ENCODE results near the gene EDAR. TPM values are rescaled to one million over a fixed set of nuclear protein-coding genes. Genes with fewer than 3 reads are reported as not detected.

EDAR gene
- total and polyA plus RNA-seq, 4 donors, result 0.44 to 0.77 (median 0.68) TPM

- Histone ChIP-seq H3K36me3 (ENCODE audit: control insufficient read depth, insufficient read depth, low read length) (no peaks in the 10 kb centered on the region), H3K4me3 (ENCODE audit: low read depth, low read length) (no peak overlapping the region), H3K9me3 (ENCODE audit: control insufficient read depth, insufficient read depth, low read length) (no peaks in the 10 kb centered on the region), H3K27me3 (ENCODE audit: control insufficient read depth, insufficient read depth, low read length) (no peaks in the 10 kb centered on the region), H3K4me1 (ENCODE audit: control insufficient read depth, insufficient read depth, low read length) (peaks cover 48% of the 10 kb centered on the region), H3K27ac (ENCODE audit: low read depth, low read length) (no peak overlapping the region)
- peak in 2 of 6 donors; percentile 38 to 63 for DNase-seq (ENCODE audit: low read depth in 4 of 6, low spot score in 6 of 6)
- WGBS (ENCODE audit: insufficient coverage), result 21% methylated on average over 7 of the region's 7 CpGs
Observed at GRCh38 chr2:108936866-108937265, 52.2 kb downstream of the EDAR start.

DNA sequence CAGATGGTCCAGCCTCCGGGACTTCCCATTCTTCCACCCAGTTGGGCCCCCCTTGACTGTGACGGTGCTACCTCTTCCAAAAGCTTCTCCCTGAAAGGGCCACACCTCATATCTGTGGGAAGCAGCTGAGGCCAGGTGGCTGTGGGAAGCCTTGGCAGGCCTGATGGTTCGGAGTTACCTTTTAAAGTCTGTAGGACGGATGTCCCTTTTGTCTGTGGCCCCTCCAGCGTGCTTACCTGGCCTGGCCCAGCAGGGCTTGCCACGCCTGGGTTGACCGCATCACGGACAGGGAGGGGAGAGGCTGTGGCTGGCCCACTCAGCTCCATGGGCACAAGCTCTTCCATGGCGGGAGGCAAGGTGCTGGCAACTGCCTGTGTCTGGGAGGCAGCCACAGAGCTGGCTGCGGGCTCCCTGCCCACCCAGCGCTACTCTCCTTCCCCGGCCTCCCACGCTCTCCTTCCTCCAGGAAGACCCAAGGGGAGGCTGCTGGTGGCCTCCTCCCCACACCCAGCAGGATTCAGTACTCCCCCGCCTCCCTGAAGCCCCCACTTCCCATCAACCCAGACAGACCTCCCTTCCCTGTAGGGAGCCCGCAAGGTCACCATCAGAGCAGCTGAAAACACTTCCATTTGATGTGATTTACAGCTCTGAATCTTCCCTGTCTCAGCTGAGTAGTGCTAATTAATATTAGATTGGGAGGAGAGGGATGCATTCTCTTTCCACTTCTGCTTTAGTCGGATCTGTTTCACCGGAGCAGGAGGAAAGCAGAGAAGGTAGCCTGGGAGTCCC is 52.8 kb downstream of the EDAR start:
- WGBS (ENCODE audit: insufficient coverage), result 55% methylated on average over 14 of the region's 17 CpGs
- Histone ChIP-seq H3K4me3 (ENCODE audit: low read depth, low read length) (no peak overlapping the region), H3K27ac (ENCODE audit: low read depth, low read length) (no peak overlapping the region), H3K9me3 (ENCODE audit: control insufficient read depth, insufficient read depth, low read length) (no peaks in the 10 kb centered on the region), H3K27me3 (ENCODE audit: control insufficient read depth, insufficient read depth, low read length) (no peaks in the 10 kb centered on the region), H3K36me3 (ENCODE audit: control insufficient read depth, insufficient read depth, low read length) (no peaks in the 10 kb centered on the region), H3K4me1 (ENCODE audit: control insufficient read depth, insufficient read depth, low read length) (peaks cover 49% of the 10 kb centered on the region)
- peak in 1 of 6 donors; percentile 37 for DNase-seq (ENCODE audit: low read depth in 4 of 6, low spot score in 6 of 6)

DNA sequence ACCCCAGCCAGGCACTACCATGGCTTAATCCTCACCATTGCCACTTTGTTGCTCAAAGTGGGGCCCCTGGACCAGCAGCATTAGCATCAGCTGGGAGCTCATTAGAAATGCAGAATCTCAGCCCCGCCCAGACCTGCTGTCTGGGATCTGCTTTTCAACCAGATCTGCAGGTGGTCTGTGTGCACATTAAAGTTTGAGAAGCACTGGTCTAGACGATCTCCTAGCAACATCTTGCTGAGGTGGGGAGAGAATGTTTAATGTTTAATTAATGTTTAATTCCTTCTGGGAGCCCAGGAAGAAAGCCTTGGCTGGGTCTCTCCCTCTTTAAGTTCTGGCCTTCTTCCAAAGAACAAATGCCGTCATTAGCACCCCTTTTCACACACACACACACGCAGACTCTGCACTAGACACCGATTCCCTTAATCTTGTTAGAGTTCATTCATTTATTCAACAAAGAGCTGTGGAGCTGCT is 53.7 kb downstream of the EDAR start:
- H3K36me3 ChIP-seq (ENCODE audit: control insufficient read depth, insufficient read depth, low read length), result no peaks in the 10 kb centered on the region
- WGBS (ENCODE audit: insufficient coverage), result 22% methylated on average over 4 of the region's 5 CpGs
- H3K27me3 ChIP-seq (ENCODE audit: control insufficient read depth, insufficient read depth, low read length), result no peaks in the 10 kb centered on the region
- peak in 2 of 6 donors; percentile 69 to 86 for DNase-seq (ENCODE audit: low read depth in 4 of 6, low spot score in 6 of 6)
- H3K4me3 ChIP-seq (ENCODE audit: low read depth, low read length), result no peak overlapping the region
- no peaks in the 10 kb centered on the region for H3K9me3 ChIP-seq (ENCODE audit: control insufficient read depth, insufficient read depth, low read length)
- H3K4me1 ChIP-seq (ENCODE audit: control insufficient read depth, insufficient read depth, low read length), result peaks cover 51% of the 10 kb centered on the region
- no peak overlapping the region for H3K27ac ChIP-seq (ENCODE audit: low read depth, low read length)

DNA sequence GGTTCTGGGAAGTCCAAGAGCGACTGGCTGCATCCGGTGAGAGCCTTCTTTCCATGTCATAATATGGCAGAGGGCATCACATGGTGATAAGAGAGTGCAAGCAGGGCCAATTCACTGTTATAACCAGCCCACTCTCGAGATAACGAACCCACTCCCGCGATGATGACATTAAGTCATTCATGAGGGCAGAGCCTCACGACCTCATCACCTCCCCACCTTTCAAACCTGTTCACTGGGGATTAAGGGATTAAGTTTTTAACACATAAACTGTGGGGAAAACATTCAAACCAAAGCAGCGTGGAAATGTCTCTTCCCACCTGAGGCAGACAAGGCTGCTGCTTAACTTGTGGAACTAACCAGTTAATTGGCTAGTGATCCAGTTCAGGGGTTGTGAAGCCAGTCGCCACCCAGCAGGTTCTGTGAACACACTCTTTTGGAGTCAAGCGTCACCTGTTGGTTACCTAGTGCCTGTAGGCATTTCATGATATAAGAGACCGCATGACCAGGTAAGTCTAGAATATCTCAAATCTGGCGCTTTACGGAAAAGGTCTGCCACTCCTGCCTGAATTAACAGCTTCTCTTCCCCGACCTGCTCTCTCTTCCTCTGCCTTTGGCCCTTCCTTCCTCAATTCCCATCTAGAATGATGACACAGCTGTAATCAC is 54.3 kb downstream of the EDAR start:
- no peak overlapping the region for H3K27ac ChIP-seq (ENCODE audit: low read depth, low read length)
- H3K4me3 ChIP-seq (ENCODE audit: low read depth, low read length), result no peak overlapping the region
- peaks cover 48% of the 10 kb centered on the region for H3K4me1 ChIP-seq (ENCODE audit: control insufficient read depth, insufficient read depth, low read length)
- no peaks in the 10 kb centered on the region for H3K27me3 ChIP-seq (ENCODE audit: control insufficient read depth, insufficient read depth, low read length)
- DNase-seq (ENCODE audit: low read depth in 4 of 6, low spot score in 6 of 6), result no peak
- no peaks in the 10 kb centered on the region for H3K9me3 ChIP-seq (ENCODE audit: control insufficient read depth, insufficient read depth, low read length)
- H3K36me3 ChIP-seq (ENCODE audit: control insufficient read depth, insufficient read depth, low read length), result no peaks in the 10 kb centered on the region
- 76% methylated on average over 9 of the region's 14 CpGs for WGBS (ENCODE audit: insufficient coverage)

DNA sequence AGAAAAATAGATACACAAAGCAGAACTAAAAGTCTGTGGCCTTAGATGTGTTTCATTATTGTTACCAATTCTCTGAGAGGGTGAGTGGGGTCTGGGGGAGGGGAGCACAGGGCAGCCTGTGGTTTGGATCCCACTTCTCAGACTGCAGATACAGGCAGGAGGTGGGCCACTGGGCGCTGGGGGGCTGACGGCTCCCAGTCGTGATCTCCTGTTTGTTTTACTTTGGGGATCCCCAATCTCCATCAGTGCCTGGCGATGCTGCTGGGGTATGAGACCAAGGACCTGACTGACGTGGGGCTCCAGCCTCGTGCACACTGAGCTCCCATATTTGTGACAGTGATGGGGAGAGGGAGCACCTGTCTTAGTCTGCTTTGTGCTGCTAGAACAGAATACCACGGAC is 54.9 kb downstream of the EDAR start:
- H3K36me3 ChIP-seq (ENCODE audit: control insufficient read depth, insufficient read depth, low read length), result no peaks in the 10 kb centered on the region
- no peak for DNase-seq (ENCODE audit: low read depth in 4 of 6, low spot score in 6 of 6)
- 87% methylated on average over 7 of the region's 7 CpGs for WGBS (ENCODE audit: insufficient coverage)

DNA sequence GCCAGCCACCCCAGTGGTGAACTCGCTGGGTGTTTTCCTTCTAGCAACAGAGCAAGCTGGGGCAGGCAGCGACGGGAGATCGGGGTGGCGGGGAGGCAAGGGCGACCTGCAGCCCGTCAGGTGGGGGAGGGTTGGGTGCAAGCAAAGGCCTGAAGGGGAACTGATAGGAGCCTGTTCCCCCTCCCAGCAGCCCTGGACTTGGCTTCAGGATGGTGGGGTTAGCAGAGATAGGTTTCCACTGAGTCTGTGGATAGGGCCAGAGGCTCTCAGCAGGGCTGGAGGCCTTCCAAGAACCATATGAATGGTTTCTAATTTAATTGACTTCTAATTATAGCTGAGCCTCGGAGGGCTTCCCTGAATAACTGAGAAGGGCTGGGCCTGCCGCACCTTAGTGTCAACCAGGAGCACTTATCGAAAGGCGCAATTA is 55.3 kb downstream of the EDAR start:
- no peaks in the 10 kb centered on the region for H3K9me3 ChIP-seq (ENCODE audit: control insufficient read depth, insufficient read depth, low read length)
- 75% methylated on average over 7 of the region's 11 CpGs for WGBS (ENCODE audit: insufficient coverage)
- H3K36me3 ChIP-seq (ENCODE audit: control insufficient read depth, insufficient read depth, low read length), result no peaks in the 10 kb centered on the region
- H3K27ac ChIP-seq (ENCODE audit: low read depth, low read length), result no peak overlapping the region
- DNase-seq (ENCODE audit: low read depth in 4 of 6, low spot score in 6 of 6), result peak in 2 of 6 donors; percentile 50 to 87
- H3K27me3 ChIP-seq (ENCODE audit: control insufficient read depth, insufficient read depth, low read length), result no peaks in the 10 kb centered on the region
- H3K4me3 ChIP-seq (ENCODE audit: low read depth, low read length), result no peak overlapping the region
- peaks cover 57% of the 10 kb centered on the region for H3K4me1 ChIP-seq (ENCODE audit: control insufficient read depth, insufficient read depth, low read length)

More for the DNA sequence above, 54.9 kb downstream of the EDAR start:
- Histone ChIP-seq H3K27me3 (ENCODE audit: control insufficient read depth, insufficient read depth, low read length) (no peaks in the 10 kb centered on the region), H3K4me1 (ENCODE audit: control insufficient read depth, insufficient read depth, low read length) (peaks cover 52% of the 10 kb centered on the region), H3K4me3 (ENCODE audit: low read depth, low read length) (no peak overlapping the region), H3K27ac (ENCODE audit: low read depth, low read length) (no peak overlapping the region), H3K9me3 (ENCODE audit: control insufficient read depth, insufficient read depth, low read length) (no peaks in the 10 kb centered on the region)

- no peak overlapping the region for H3K27ac ChIP-seq (ENCODE audit: low read depth, low read length)
- H3K4me1 ChIP-seq (ENCODE audit: control insufficient read depth, insufficient read depth, low read length), result peaks cover 57% of the 10 kb centered on the region
- H3K36me3 ChIP-seq (ENCODE audit: control insufficient read depth, insufficient read depth, low read length), result no peaks in the 10 kb centered on the region
- no peaks in the 10 kb centered on the region for H3K27me3 ChIP-seq (ENCODE audit: control insufficient read depth, insufficient read depth, low read length)
- no peak overlapping the region for H3K4me3 ChIP-seq (ENCODE audit: low read depth, low read length)
- DNase-seq (ENCODE audit: low read depth in 4 of 6, low spot score in 6 of 6), result no peak
- no peaks in the 10 kb centered on the region for H3K9me3 ChIP-seq (ENCODE audit: control insufficient read depth, insufficient read depth, low read length)
- WGBS (ENCODE audit: insufficient coverage), result 24% methylated on average over 5 of the region's 10 CpGs
Observed at GRCh38 chr2:108932736-108933332, 56.2 kb downstream of the EDAR start.

GRCh38 chr2:108931372-108931771 is 57.6 kb downstream of the EDAR start:
- H3K9me3 ChIP-seq (ENCODE audit: control insufficient read depth, insufficient read depth, low read length), result no peaks in the 10 kb centered on the region
- peaks cover 48% of the 10 kb centered on the region for H3K4me1 ChIP-seq (ENCODE audit: control insufficient read depth, insufficient read depth, low read length)
- WGBS (ENCODE audit: insufficient coverage), result no CpG with 5 or more reads among the region's 1 CpG
- no peaks in the 10 kb centered on the region for H3K27me3 ChIP-seq (ENCODE audit: control insufficient read depth, insufficient read depth, low read length)
- no peak overlapping the region for H3K4me3 ChIP-seq (ENCODE audit: low read depth, low read length)
- no peaks in the 10 kb centered on the region for H3K36me3 ChIP-seq (ENCODE audit: control insufficient read depth, insufficient read depth, low read length)
- DNase-seq (ENCODE audit: low read depth in 4 of 6, low spot score in 6 of 6), result no peak
- no peak overlapping the region for H3K27ac ChIP-seq (ENCODE audit: low read depth, low read length)

DNA sequence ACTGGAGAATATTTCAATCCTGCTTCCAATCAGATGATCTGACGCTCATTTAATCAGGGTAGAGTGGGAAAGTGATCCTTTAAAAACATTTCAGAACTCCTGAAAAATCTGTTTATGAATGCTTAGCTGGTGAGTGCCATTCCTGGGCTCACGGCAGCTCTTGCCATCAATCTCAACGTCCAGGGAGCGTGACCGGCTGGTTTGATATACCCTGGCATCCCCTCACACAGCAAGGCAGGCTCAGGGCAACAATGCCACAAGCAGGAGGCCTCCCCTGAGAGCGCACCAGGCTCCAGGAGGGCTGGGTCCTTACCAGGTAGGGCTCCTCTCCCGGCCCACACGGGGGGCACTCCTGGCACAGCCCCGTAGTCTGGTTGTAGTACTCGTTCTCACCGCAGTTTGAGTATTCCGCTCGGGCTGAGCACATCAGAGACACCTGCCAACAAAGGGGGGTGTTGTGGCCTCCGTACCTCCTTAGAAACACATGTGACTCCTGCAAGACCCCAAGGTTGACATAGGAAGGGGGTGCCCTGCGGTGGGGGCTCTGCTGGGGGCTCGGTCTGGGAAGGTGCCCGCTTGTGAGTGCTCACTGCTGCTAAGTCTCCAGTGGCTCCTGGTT is 59.1 kb downstream of the EDAR start:
- peaks cover 34% of the 10 kb centered on the region for H3K4me1 ChIP-seq (ENCODE audit: control insufficient read depth, insufficient read depth, low read length)
- DNase-seq (ENCODE audit: low read depth in 4 of 6, low spot score in 6 of 6), result no peak
- no peaks in the 10 kb centered on the region for H3K36me3 ChIP-seq (ENCODE audit: control insufficient read depth, insufficient read depth, low read length)
- H3K27ac ChIP-seq (ENCODE audit: low read depth, low read length), result no peak overlapping the region
- 77% methylated on average over 11 of the region's 17 CpGs for WGBS (ENCODE audit: insufficient coverage)
- no peak overlapping the region for H3K4me3 ChIP-seq (ENCODE audit: low read depth, low read length)
- no peaks in the 10 kb centered on the region for H3K27me3 ChIP-seq (ENCODE audit: control insufficient read depth, insufficient read depth, low read length)
- no peaks in the 10 kb centered on the region for H3K9me3 ChIP-seq (ENCODE audit: control insufficient read depth, insufficient read depth, low read length)
